ENCODE results near the gene NAPA.

The NAPA gene

GRCh38 chr19:47456721-47457474 is 58.0 kb downstream of the NAPA start:
- DNase-seq, result no peak

- DNase-seq, result no peak
Measured at GRCh38 chr19:47450478-47450877, 64.4 kb downstream of the NAPA start.

- DNase-seq, result no peak
Measured at GRCh38 chr19:47448360-47448727, 66.5 kb downstream of the NAPA start.

- peak; percentile 36 to 46 for DNase-seq
Measured at GRCh38 chr19:47447470-47448359, 67.1 kb downstream of the NAPA start.

- DNase-seq, result peak in 1 of 2 donors; percentile 14
Measured at GRCh38 chr19:47446534-47447469, 68.1 kb downstream of the NAPA start.

GRCh38 chr19:47445937-47446402 is 68.9 kb downstream of the NAPA start:
- DNase-seq, result peak; percentile 89 to 93

DNA sequence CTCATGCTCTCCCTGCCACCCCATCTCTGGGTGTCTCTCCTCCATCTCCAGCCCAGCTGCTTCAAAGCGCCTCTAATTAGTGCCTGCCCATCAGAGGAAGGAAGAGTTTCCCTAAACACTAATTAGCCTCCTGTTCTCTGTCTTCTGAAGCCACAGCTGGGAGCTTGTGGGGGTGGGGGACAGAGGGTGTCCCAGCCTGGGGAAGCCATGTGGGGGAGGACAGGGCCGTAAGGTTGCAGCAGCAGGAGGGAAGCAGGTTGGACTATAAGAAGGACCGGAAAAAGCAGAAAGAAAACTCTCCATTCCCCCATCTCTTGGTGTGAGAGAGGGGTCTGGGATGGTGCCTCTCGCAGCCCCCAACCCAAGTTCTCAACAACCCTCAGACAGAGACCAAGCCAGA is 69.3 kb downstream of the NAPA start:
- no peak for DNase-seq

GRCh38 chr19:47444388-47444821 is 70.5 kb downstream of the NAPA start:
- peak; percentile 24 to 33 for DNase-seq

DNA sequence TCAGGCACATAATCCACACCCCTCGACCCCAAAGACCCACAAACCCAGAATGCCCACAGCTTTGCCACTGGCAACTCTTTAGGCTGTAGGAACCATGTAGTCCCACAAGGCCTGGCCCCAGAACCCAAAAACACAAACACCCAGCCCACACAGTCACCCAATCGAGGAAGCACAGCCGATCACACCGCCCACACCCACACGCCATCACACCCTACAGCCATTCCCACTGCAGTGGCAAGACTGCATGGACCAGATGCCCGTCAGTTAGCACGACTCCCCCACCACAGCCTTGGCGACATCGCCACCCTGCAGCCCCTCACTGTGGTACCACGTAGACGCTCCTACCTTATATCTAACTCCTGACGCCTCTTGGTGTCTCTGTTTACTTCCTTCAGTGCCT is 71.5 kb downstream of the NAPA start:
- DNase-seq, result no peak

GRCh38 chr19:47438793-47439220 is 76.1 kb downstream of the NAPA start:
- no peak for DNase-seq
